H54 (cell line): ENCODE data around the gene OR2AP1.

Experiments
- DNase-seq: peaks from one replicate; pipeline ENCODE4 v3.0.0; 2011; ENCODE audit warnings: low spot score, mixed read lengths; ENCODE audit not compliant: insufficient read length
- FAIRE-seq: peaks from 3 replicates; lab custom pipeline; 2011; peaks lifted over from hg19 to GRCh38; lab: Jason Lieb, UNC
- POLR2A ChIP-seq: IDR thresholded peaks from 2 replicates; pipeline ENCODE4 v1.6.1; 2011; ENCODE audit warnings: low read depth, mild to moderate bottlenecking, low read length

Gene OR2AP1

GRCh38 chr12:55624056-55624455, 51.8 kb downstream of the OR2AP1 start:
- no peak for TF ChIP-seq POLR2A
- no peak for FAIRE-seq
- DNase-seq, result no peak
